WTC11 (cell line): ENCODE data around the gene SLC38A11.

Source experiments
- KAT7 ChIP-seq: sonication (generic); formaldehyde crosslinking; IDR thresholded peaks from 2 replicates; pipeline ENCODE4 v1.8.1; 2023; ENCODE audit warnings: missing genetic modification reagents, mild to moderate bottlenecking, borderline replicate concordance
- TF ChIP-seq, protein P1 (sequence below): fragments of 200-600 bp; IDR thresholded peaks from 2 replicates; pipeline ENCODE4 v1.8.0; 2022; ENCODE audit warnings: antibody characterized with exemption

DNA sequence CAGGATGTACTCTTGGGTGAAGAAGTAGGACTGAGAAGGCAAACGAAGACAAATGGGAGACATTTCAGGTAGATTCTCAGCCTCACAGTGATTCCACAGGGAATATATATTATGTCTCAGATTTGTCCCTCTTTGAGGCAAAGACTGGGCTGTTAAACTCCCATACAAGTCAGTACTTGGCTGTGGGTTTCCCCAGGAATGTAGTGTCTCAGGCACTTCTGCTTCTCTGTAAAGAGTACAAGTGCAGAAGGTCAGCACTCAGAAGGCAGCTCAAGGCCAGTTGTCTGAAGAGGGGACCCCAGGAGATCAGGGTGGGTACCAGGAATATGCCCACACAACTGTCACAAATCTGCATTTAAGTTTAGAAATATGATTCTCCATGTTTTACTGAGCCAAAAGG, 73.8 kb downstream of the SLC38A11 start:
- TF ChIP-seq, protein P1, sequence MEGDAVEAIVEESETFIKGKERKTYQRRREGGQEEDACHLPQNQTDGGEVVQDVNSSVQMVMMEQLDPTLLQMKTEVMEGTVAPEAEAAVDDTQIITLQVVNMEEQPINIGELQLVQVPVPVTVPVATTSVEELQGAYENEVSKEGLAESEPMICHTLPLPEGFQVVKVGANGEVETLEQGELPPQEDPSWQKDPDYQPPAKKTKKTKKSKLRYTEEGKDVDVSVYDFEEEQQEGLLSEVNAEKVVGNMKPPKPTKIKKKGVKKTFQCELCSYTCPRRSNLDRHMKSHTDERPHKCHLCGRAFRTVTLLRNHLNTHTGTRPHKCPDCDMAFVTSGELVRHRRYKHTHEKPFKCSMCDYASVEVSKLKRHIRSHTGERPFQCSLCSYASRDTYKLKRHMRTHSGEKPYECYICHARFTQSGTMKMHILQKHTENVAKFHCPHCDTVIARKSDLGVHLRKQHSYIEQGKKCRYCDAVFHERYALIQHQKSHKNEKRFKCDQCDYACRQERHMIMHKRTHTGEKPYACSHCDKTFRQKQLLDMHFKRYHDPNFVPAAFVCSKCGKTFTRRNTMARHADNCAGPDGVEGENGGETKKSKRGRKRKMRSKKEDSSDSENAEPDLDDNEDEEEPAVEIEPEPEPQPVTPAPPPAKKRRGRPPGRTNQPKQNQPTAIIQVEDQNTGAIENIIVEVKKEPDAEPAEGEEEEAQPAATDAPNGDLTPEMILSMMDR, result no peak
- TF ChIP-seq KAT7, result no peak
